SK-N-SH (cell line): ENCODE measurements around the gene POLR3B. TPM values are rescaled to one million over a fixed set of nuclear protein-coding genes. Genes with fewer than 3 reads are reported as not detected.

Source experiments
- CTCF ChIA-PET: fragments of 300-600, 350-600 bp; formaldehyde crosslinking; extraction: SDS; loops from one replicate; lab custom pipeline; 2021; lab: Yijun Ruan, JAX
- POLR2A ChIA-PET: fragments of 350-600 bp; sonication (Branson Sonifier 250); formaldehyde crosslinking; extraction: SDS; loops from one replicate; lab custom pipeline; 2020; ENCODE audit warnings: antibody characterized with exemption, inconsistent platforms; lab: Yijun Ruan, JAX
- DNase-seq: peaks from one replicate; pipeline ENCODE4 v3.0.0; 2012
- H2AFZ ChIP-seq: fragments of 200-600 bp; sonication (generic); 2 replicates; pipeline ENCODE4 v1.8.1; 2016; ENCODE audit warnings: antibody characterized with exemption, mild to moderate bottlenecking, low read depth
- H3F3A ChIP-seq: fragments of 200-600 bp; sonication (generic); replicated peaks from 2 replicates; pipeline ENCODE3; 2016; ENCODE audit warnings: antibody characterized with exemption, mild to moderate bottlenecking; ENCODE audit not compliant: insufficient read depth
- H3K27ac ChIP-seq, 2 experiments: fragments of 200-500 bp in 1 of 2; fragments of 200-600 bp in 1 of 2; sonication (Bioruptor generic) in 1 of 2; sonication (generic), shearing (Covaris generic) in 1 of 2; 2 replicates each; pipeline versions ENCODE4 v1.5.1 to v1.6.1; 2014 to 2016; ENCODE audit warnings: low read depth in 2 of 2, inconsistent platforms in 1 of 2, low read length in 1 of 2, mild to moderate bottlenecking in 1 of 2, mixed read lengths in 1 of 2
- H3K27me3 ChIP-seq: fragments of 200-600 bp; sonication (generic), shearing (Covaris generic); 2 replicates; pipeline ENCODE4 v1.6.1; 2016; ENCODE audit warnings: mixed run types; ENCODE audit not compliant: insufficient read depth
- H3K36me3 ChIP-seq, 2 experiments: fragments of 200-500 bp in 1 of 2; fragments of 200-600 bp in 1 of 2; sonication (Bioruptor generic) in 1 of 2; sonication (generic) in 1 of 2; replicated peaks in 1 of 2; 2 replicates each; pipeline versions ENCODE3 to v1.5.1; 2014 to 2016; ENCODE audit warnings: low read length in 1 of 2, mild to moderate bottlenecking in 1 of 2; ENCODE audit not compliant: insufficient read depth in 2 of 2, control insufficient read depth in 1 of 2
- H3K4me1 ChIP-seq, 2 experiments: fragments of 200-500 bp in 1 of 2; fragments of 200-600 bp in 1 of 2; sonication (Bioruptor generic) in 1 of 2; sonication (generic), shearing (Covaris generic) in 1 of 2; 2 replicates each; pipeline versions ENCODE4 v1.5.1 to v1.6.1; 2014 to 2016; ENCODE audit warnings: low read depth in 1 of 2, low read length in 1 of 2, mixed run types in 1 of 2; ENCODE audit not compliant: insufficient read depth in 2 of 2, control insufficient read depth in 1 of 2
- H3K4me2 ChIP-seq: fragments of 200-600 bp; sonication (generic), shearing (Covaris generic); 2 replicates; pipeline ENCODE4 v1.6.1; 2017; ENCODE audit warnings: mixed run types
- H3K4me3 ChIP-seq, 2 experiments: fragments of 200-500 bp in 1 of 2; fragments of 200-600 bp in 1 of 2; sonication (Bioruptor generic) in 1 of 2; sonication (generic), shearing (Covaris generic) in 1 of 2; 2 replicates each; pipeline versions ENCODE4 v1.5.1 to v1.8.1; 2014 to 2016; ENCODE audit warnings: low read depth in 2 of 2, inconsistent platforms in 1 of 2, low read length in 1 of 2, mild to moderate bottlenecking in 1 of 2, mixed read lengths in 1 of 2, moderate library complexity in 1 of 2
- H3K79me2 ChIP-seq: fragments of 200-600 bp; sonication (generic); 2 replicates; pipeline ENCODE4 v1.8.1; 2017; ENCODE audit warnings: mild to moderate bottlenecking; ENCODE audit not compliant: insufficient read depth
- H3K9ac ChIP-seq: fragments of 200-600 bp; sonication (generic); 2 replicates; pipeline ENCODE4 v1.6.1; 2017; ENCODE audit warnings: mixed run types
- H3K9me2 ChIP-seq: fragments of 200-600 bp; sonication (generic); 2 replicates; pipeline ENCODE4 v1.6.1; 2017; ENCODE audit warnings: mixed run types
- H3K9me3 ChIP-seq: fragments of 200-600 bp; sonication (generic); 2 replicates; pipeline ENCODE4 v1.6.1; 2017; ENCODE audit warnings: mixed run types, mild to moderate bottlenecking, moderate library complexity
- H4K20me1 ChIP-seq: fragments of 200-600 bp; sonication (generic); 2 replicates; pipeline ENCODE4 v1.6.1; 2017; ENCODE audit warnings: mild to moderate bottlenecking, mixed run types; ENCODE audit not compliant: insufficient read depth
- CTCF ChIP-seq: fragments of 200-600 bp; sonication (generic); IDR thresholded peaks from 2 replicates; pipeline ENCODE4 v1.6.1; 2017; ENCODE audit warnings: antibody characterized with exemption, mild to moderate bottlenecking, moderate library complexity
- FOSL2 ChIP-seq: IDR thresholded peaks from 2 replicates; pipeline ENCODE4 v1.4.0; 2012; ENCODE audit warnings: low read depth, mild to moderate bottlenecking, moderate library complexity, borderline replicate concordance
- GABPA ChIP-seq: IDR thresholded peaks from 2 replicates; pipeline ENCODE4 v1.4.0; 2012; ENCODE audit warnings: low read depth, mild to moderate bottlenecking
- GATA2 ChIP-seq: sonication (generic); formaldehyde crosslinking; IDR thresholded peaks from 2 replicates; pipeline ENCODE4 v1.5.0; 2020; ENCODE audit warnings: mild to moderate bottlenecking, missing genetic modification reagents
- MAX ChIP-seq: IDR thresholded peaks from 2 replicates; pipeline ENCODE4 v1.4.0; 2012; ENCODE audit warnings: low read depth
- MEF2A ChIP-seq: IDR thresholded peaks from 2 replicates; pipeline ENCODE4 v1.4.0; 2012; ENCODE audit warnings: low read depth, borderline replicate concordance
- MXI1 ChIP-seq: IDR thresholded peaks from 2 replicates; pipeline ENCODE4 v1.6.1; 2012; ENCODE audit warnings: mild to moderate bottlenecking, low read depth, low read length, improper control_type of control experiment
- RXRA ChIP-seq: IDR thresholded peaks from 2 replicates; pipeline ENCODE4 v1.4.0; 2012; ENCODE audit warnings: low read depth, mild to moderate bottlenecking, borderline replicate concordance
- SIN3A ChIP-seq: IDR thresholded peaks from 2 replicates; pipeline ENCODE4 v1.6.1; 2012; ENCODE audit warnings: low read depth, mild to moderate bottlenecking, low read length, moderate library complexity, borderline replicate concordance
- SMC3 ChIP-seq: IDR thresholded peaks from 2 replicates; pipeline ENCODE4 v1.6.1; 2012; ENCODE audit warnings: low read depth, low read length, improper control_type of control experiment
- TAF1 ChIP-seq: IDR thresholded peaks from 2 replicates; pipeline ENCODE4 v1.6.1; 2012; ENCODE audit warnings: low read depth, mild to moderate bottlenecking, low read length, moderate library complexity, borderline replicate concordance
- TCF12 ChIP-seq: IDR thresholded peaks from 2 replicates; pipeline ENCODE4 v1.4.0; 2012
- TEAD4 ChIP-seq: IDR thresholded peaks from 2 replicates; pipeline ENCODE4 v1.4.0; 2012; ENCODE audit warnings: mild to moderate bottlenecking, borderline replicate concordance; ENCODE audit not compliant: insufficient read depth
- USF2 ChIP-seq: fragments of 150-350 bp; IDR thresholded peaks from 2 replicates; pipeline ENCODE4 v1.6.1; 2017; ENCODE audit warnings: antibody characterized with exemption, low read length, low read depth, borderline replicate concordance
- YY1 ChIP-seq: IDR thresholded peaks from 2 replicates; pipeline ENCODE4 v1.4.0; 2012; ENCODE audit warnings: low read depth, mild to moderate bottlenecking
- ZBTB33 ChIP-seq: IDR thresholded peaks from 2 replicates; pipeline ENCODE4 v1.4.0; 2012; ENCODE audit warnings: low read depth, borderline replicate concordance
- WGBS: methylation state at CpG from one replicate; pipeline ENCODE4 v1.1.6; 2017; ENCODE audit warnings: low lambda C conversion rate; 5-methylcytosine and 5-hydroxymethylcytosine counted together
- polyA plus RNA-seq, 3 experiments: library from polyadenylated mRNA; depleted of rRNA; stranded (reverse); fragments of >200 nt; gene quantifications; 2 replicates each; pipeline ENCODE4 v1.2.3, GENCODE V29; 2012

POLR3B gene
- polyA plus RNA-seq, 1 of the 3 experiments (the other 2 are of a cell fraction), result 3.3 TPM

GRCh38 chr12:106329231-106329982, 28.1 kb upstream of the POLR3B start:
- H3K27me3 ChIP-seq, result no peaks in the 10 kb centered on the region
- no peak overlapping the region for H3K4me3 ChIP-seq
- no peaks in the 10 kb centered on the region for H3K79me2 ChIP-seq
- no peak for TF ChIP-seq SIN3A
- no peak for TF ChIP-seq GATA2 (CRISPR knock-in tag)
- TF ChIP-seq ZBTB33, result no peak
- no peak for TF ChIP-seq MEF2A
- no peak for TF ChIP-seq USF2
- no peak for TF ChIP-seq TCF12
- H3K9me2 ChIP-seq, result no peaks in the 10 kb centered on the region
- 84% methylated on average over 12 of the region's 12 CpGs for WGBS
- H2AFZ ChIP-seq, result no peak overlapping the region
- no peaks in the 10 kb centered on the region for H3K9me3 ChIP-seq
- H3K4me2 ChIP-seq, result no peak overlapping the region
- peaks cover 8 to 16% of the 10 kb centered on the region in 2 experiments for H3K36me3 ChIP-seq
- CTCF ChIA-PET, result interaction anchor here (1.2 kb wide), 1 partner anchor 8 kb away, joined by 3 read pairs; no protein-coding TSS in a partner anchor
- H4K20me1 ChIP-seq, result no peaks in the 10 kb centered on the region
- no peak overlapping the region for H3K9ac ChIP-seq
- no peaks in the 10 kb centered on the region for H3K4me1 ChIP-seq
- no peaks in the 10 kb centered on the region for H3F3A ChIP-seq
- POLR2A ChIA-PET, result no interaction called here
- DNase-seq, result no peak
- H3K27ac ChIP-seq, result no peak overlapping the region

- H3K9me2 ChIP-seq, result no peaks in the 10 kb centered on the region
- H3K4me1 ChIP-seq, result no peaks in the 10 kb centered on the region
- H3K4me2 ChIP-seq, result no peak overlapping the region
- no peak for TF ChIP-seq MAX
- TF ChIP-seq SMC3, result no peak
- no peak for TF ChIP-seq MXI1
- TF ChIP-seq ZBTB33, result no peak
- TF ChIP-seq YY1, result no peak
- TF ChIP-seq GABPA, result no peak
- TF ChIP-seq MEF2A, result no peak
- no peak for TF ChIP-seq FOSL2
- TF ChIP-seq CTCF, result no peak
- no peak for TF ChIP-seq SIN3A
- no peak for TF ChIP-seq TEAD4
- no peak for TF ChIP-seq RXRA
- TF ChIP-seq TAF1, result no peak
- TF ChIP-seq, all 33 proteins: peak for 0
- Histone ChIP-seq H3F3A (no peaks in the 10 kb centered on the region), H4K20me1 (no peaks in the 10 kb centered on the region), H3K36me3 (peaks cover 4 to 13% of the 10 kb centered on the region in 2 experiments), H3K79me2 (no peaks in the 10 kb centered on the region), H3K9me3 (no peaks in the 10 kb centered on the region), H3K4me3 (no peak overlapping the region), H2AFZ (no peak overlapping the region), H3K27ac (no peak overlapping the region), H3K27me3 (no peaks in the 10 kb centered on the region), H3K9ac (no peak overlapping the region)
- ChIA-PET POLR2A (no interaction called here), CTCF (interaction anchor here (1.0 to 1.8 kb wide), 3 partner anchors 17 to 105 kb away, joined by 3 to 5 read pairs (median 3); no protein-coding TSS in a partner anchor)
- 88% methylated on average over 2 of the region's 2 CpGs for WGBS
- DNase-seq, result no peak
These were observed 25.9 kb upstream of the POLR3B start for GRCh38 chr12:106331599-106331998.
